Endothelial cell (in vitro differentiated cells): ENCODE results near the gene PTPRJ. TPM values are rescaled to one million over a fixed set of nuclear protein-coding genes. Genes with fewer than 3 reads are reported as not detected.

ENCODE experiments used
- DNase-seq: peaks from one replicate; pipeline ENCODE4 v3.0.0; 2021; ENCODE audit warnings: low spot score
- H3K27ac Mint-ChIP-seq: one replicate; pipeline ENCODE4 v1.8.0; 2021; ENCODE audit warnings: mixed read lengths, inconsistent platforms; ENCODE audit not compliant: unreplicated experiment
- H3K27me3 Mint-ChIP-seq: one replicate; pipeline ENCODE4 v1.8.0; 2021; ENCODE audit warnings: mild to moderate bottlenecking, moderate library complexity, mixed read lengths, inconsistent platforms; ENCODE audit not compliant: unreplicated experiment
- H3K36me3 Mint-ChIP-seq: one replicate; pipeline ENCODE4 v1.8.0; 2021; ENCODE audit warnings: mild to moderate bottlenecking, low read depth, mixed read lengths, inconsistent platforms; ENCODE audit not compliant: unreplicated experiment
- H3K4me1 Mint-ChIP-seq: one replicate; pipeline ENCODE4 v1.8.0; 2021; ENCODE audit warnings: mild to moderate bottlenecking, mixed read lengths, inconsistent platforms; ENCODE audit not compliant: unreplicated experiment
- H3K4me3 Mint-ChIP-seq: one replicate; pipeline ENCODE4 v1.8.0; 2021; ENCODE audit warnings: mild to moderate bottlenecking, mixed read lengths, inconsistent platforms; ENCODE audit not compliant: unreplicated experiment
- H3K9me3 Mint-ChIP-seq: one replicate; pipeline ENCODE4 v1.8.0; 2021; ENCODE audit warnings: mixed read lengths, inconsistent platforms; ENCODE audit not compliant: unreplicated experiment
- CTCF ChIP-seq: fragments of 200-600 bp; sonication (generic); IDR thresholded peaks from one replicate; pipeline ENCODE4 v1.5.0; 2021; ENCODE audit warnings: antibody characterized with exemption; ENCODE audit not compliant: unreplicated experiment
- total RNA-seq: library from RNA; stranded (reverse); fragmentation: NEBNext Ultra II Directional; extraction: Animal tissue kit (Norgen Biotek cat#: 25700); gene quantifications from one replicate; pipeline ENCODE4 v1.2.1, GENCODE V29; 2021; ENCODE audit not compliant: unreplicated experiment

The PTPRJ gene
- total RNA-seq, 1 donor from 2014 or later, result 1.6 TPM

GRCh38 chr11:48024635-48025071 lies 44.3 kb downstream of the PTPRJ start:
- no peak for DNase-seq
- Mint-ChIP-seq H3K27ac (no peak overlapping the region), H3K4me1 (peaks cover 7% of the 10 kb centered on the region), H3K36me3 (no peaks in the 10 kb centered on the region), H3K27me3 (no peaks in the 10 kb centered on the region), H3K4me3 (no peak overlapping the region), H3K9me3 (no peaks in the 10 kb centered on the region)
- no peak for TF ChIP-seq CTCF

GRCh38 chr11:48025293-48025983 lies 45.1 kb downstream of the PTPRJ start:
- Mint-ChIP-seq H3K36me3 (no peaks in the 10 kb centered on the region), H3K4me3 (no peak overlapping the region), H3K9me3 (no peaks in the 10 kb centered on the region), H3K27ac (no peak overlapping the region), H3K27me3 (no peaks in the 10 kb centered on the region), H3K4me1 (peaks cover 7% of the 10 kb centered on the region)
- DNase-seq, result no peak
- TF ChIP-seq CTCF, result no peak

GRCh38 chr11:48025984-48026340 lies 45.6 kb downstream of the PTPRJ start:
- Mint-ChIP-seq H3K36me3 (no peaks in the 10 kb centered on the region), H3K9me3 (no peaks in the 10 kb centered on the region), H3K4me1 (peaks cover 7% of the 10 kb centered on the region), H3K4me3 (no peak overlapping the region), H3K27ac (no peak overlapping the region), H3K27me3 (no peaks in the 10 kb centered on the region)
- TF ChIP-seq CTCF, result no peak
- DNase-seq, result no peak

- peaks cover 4% of the 10 kb centered on the region for H3K27me3 Mint-ChIP-seq
- H3K9me3 Mint-ChIP-seq, result no peaks in the 10 kb centered on the region
- DNase-seq, result no peak
- no peak overlapping the region for H3K4me3 Mint-ChIP-seq
- TF ChIP-seq CTCF, result no peak
- H3K4me1 Mint-ChIP-seq, result peaks cover 6% of the 10 kb centered on the region
- no peak overlapping the region for H3K27ac Mint-ChIP-seq
- no peaks in the 10 kb centered on the region for H3K36me3 Mint-ChIP-seq
Observed at GRCh38 chr11:48028914-48029680, 48.7 kb downstream of the PTPRJ start.
